ENCODE measurements around the gene CEP350. TPM values are rescaled to one million over a fixed set of nuclear protein-coding genes. Genes with fewer than 3 reads are reported as not detected.

Gene CEP350
- total RNA-seq, 2 donors from 2014 or later = 41.5 to 55.4 TPM

DNA sequence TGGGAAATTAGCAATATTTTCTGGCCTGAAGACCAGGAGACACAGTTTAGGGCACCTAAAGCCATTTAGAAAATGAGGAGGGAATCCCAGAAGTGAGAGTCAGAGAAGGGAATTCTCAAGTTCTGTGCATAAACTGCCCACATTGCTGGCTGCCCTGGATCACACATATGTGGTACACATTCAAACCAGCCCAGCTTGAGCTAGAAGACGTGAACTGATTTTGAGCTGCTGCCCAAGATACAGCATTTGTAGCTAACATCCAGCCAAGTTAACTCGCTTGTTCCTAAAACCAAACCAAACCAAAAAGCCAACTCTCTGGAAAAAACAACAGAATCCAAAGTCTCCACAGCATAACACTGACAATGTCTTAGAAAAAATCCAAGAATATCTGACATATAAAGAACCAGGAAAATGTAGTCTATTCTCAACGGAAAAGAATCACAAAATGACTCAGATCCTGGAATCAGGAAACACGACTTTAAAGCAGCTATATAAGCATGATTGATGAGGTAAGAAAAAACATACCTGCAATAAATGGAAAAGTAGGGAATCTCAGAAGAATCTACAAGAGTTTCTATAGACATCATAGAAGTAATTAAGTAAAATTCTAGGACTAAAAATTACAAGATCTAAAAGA lies 181.8 kb downstream of the CEP350 start:
- Histone ChIP-seq H3K27me3 (no peaks in the 10 kb centered on the region), H3K36me3 (replicated peaks in 1 of 2; ENCODE audit: insufficient read depth in 1 of 2, low read depth in 2 of 2) (no peaks in the 10 kb centered on the region), H3K4me1 (no peaks in the 10 kb centered on the region), H3K27ac (no peak overlapping the region), H3K9me3 (no peaks in the 10 kb centered on the region), H3K4me3 (no peak overlapping the region)
- ATAC-seq = no peak
- intact Hi-C loops (cut with DNase I) = no loop called here
- no peak for TF ChIP-seq POLR2A (IDR thresholded peaks at IDR 0.05)
- TF ChIP-seq, protein P1, sequence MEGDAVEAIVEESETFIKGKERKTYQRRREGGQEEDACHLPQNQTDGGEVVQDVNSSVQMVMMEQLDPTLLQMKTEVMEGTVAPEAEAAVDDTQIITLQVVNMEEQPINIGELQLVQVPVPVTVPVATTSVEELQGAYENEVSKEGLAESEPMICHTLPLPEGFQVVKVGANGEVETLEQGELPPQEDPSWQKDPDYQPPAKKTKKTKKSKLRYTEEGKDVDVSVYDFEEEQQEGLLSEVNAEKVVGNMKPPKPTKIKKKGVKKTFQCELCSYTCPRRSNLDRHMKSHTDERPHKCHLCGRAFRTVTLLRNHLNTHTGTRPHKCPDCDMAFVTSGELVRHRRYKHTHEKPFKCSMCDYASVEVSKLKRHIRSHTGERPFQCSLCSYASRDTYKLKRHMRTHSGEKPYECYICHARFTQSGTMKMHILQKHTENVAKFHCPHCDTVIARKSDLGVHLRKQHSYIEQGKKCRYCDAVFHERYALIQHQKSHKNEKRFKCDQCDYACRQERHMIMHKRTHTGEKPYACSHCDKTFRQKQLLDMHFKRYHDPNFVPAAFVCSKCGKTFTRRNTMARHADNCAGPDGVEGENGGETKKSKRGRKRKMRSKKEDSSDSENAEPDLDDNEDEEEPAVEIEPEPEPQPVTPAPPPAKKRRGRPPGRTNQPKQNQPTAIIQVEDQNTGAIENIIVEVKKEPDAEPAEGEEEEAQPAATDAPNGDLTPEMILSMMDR (IDR thresholded peaks at IDR 0.05) = no peak
- WGBS, 2 donors = 75 to 82% methylated on average over 4 of the region's 4 CpGs
- DNase-seq = no peak

DNA sequence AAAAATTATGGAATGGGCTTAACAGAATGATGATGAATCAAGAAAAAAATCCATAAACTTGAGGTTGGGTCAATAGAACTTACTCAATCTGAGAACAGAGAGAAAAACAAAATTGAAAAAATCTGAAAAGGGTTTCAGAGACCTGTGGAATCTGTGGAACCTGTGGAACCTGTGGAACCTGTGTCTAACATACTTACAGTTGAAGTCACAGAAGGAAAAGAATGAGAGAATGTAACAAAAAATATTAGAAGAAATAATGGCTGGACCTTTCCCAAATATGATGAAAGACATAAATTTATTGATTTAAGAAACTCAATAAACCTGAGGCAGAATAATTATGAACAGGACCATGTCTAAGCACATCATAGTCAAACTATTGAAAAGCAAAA lies 182.4 kb downstream of the CEP350 start:
- intact Hi-C loops (cut with DNase I) = no loop called here
- Histone ChIP-seq H3K4me3 (no peak overlapping the region), H3K9me3 (no peaks in the 10 kb centered on the region), H3K4me1 (no peaks in the 10 kb centered on the region), H3K27ac (no peak overlapping the region), H3K27me3 (no peaks in the 10 kb centered on the region), H3K36me3 (replicated peaks in 1 of 2; ENCODE audit: insufficient read depth in 1 of 2, low read depth in 2 of 2) (no peaks in the 10 kb centered on the region)
- TF ChIP-seq POLR2A (IDR thresholded peaks at IDR 0.05) = no peak
- TF ChIP-seq, protein P1 (IDR thresholded peaks at IDR 0.05) = no peak
- DNase-seq (no peak), ATAC-seq (no peak)

DNA sequence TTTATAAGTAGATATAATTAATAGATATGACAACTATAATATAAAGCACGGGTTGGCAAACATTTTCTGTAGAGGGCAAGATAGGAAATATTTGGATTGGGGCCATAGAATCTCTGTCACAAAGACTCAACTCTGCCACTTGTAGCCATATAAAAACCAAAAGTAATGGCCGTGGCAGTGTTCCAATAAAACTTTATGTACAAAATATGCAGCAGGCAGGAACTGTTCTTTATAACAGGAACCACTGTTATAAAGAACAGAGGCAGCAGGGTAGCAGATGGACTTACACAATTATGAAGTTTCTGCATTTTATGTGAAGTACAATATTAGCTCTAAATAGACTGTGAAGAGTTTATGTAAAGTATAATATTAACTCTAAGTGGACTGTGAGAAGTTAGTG lies 183.2 kb downstream of the CEP350 start:
- no peak for DNase-seq
- no peaks in the 10 kb centered on the region for H3K9me3 ChIP-seq
- TF ChIP-seq, protein P1 (IDR thresholded peaks at IDR 0.05) = no peak
- no peak for TF ChIP-seq POLR2A (IDR thresholded peaks at IDR 0.05)
- H3K36me3 ChIP-seq (replicated peaks in 1 of 2; ENCODE audit: insufficient read depth in 1 of 2, low read depth in 2 of 2) = no peaks in the 10 kb centered on the region
- intact Hi-C loops (cut with DNase I) = no loop called here
- no peak for ATAC-seq
- WGBS, 2 donors = 56 to 62% methylated on average over 2 of the region's 2 CpGs
- H3K27me3 ChIP-seq = no peaks in the 10 kb centered on the region
- no peaks in the 10 kb centered on the region for H3K4me1 ChIP-seq
- H3K27ac ChIP-seq = no peak overlapping the region
- no peak overlapping the region for H3K4me3 ChIP-seq

DNA sequence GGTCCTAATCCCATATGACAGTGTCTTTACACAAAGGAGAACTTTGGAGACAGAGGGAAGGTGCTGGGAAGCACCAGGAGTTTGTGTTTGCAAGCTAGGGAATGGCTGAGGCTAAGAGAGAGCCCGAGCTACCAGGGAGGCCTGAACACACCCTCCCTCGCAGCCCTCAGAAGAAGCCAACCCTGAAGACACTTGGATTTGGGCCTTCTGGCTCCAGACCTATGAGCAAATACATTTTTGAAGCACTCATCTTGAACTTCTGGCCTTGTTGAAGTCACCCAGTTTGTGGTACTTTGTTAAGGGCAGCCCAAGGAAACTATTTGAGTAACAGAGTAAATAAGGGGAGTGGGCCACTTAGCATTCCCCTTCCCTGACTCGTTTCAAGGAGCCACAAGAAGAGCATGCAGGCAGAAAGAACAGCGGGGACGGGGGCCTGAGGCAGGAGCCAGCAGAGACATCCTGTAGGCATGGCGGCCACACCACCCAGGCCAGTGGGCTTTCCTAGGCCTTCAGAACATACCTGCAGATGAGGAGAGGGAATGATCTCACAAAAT lies 186.8 kb downstream of the CEP350 start:
- no peaks in the 10 kb centered on the region for H3K36me3 ChIP-seq (replicated peaks in 1 of 2; ENCODE audit: insufficient read depth in 1 of 2, low read depth in 2 of 2)
- H3K27me3 ChIP-seq = no peaks in the 10 kb centered on the region
- no peak overlapping the region for H3K27ac ChIP-seq
- no peaks in the 10 kb centered on the region for H3K9me3 ChIP-seq
- H3K4me1 ChIP-seq = no peaks in the 10 kb centered on the region
- TF ChIP-seq, protein P1 (IDR thresholded peaks at IDR 0.05) = no peak
- TF ChIP-seq POLR2A (IDR thresholded peaks at IDR 0.05) = no peak
- H3K4me3 ChIP-seq = no peak overlapping the region
- ATAC-seq (no peak), DNase-seq (no peak)
- intact Hi-C loops (cut with DNase I) = no loop called here
- 70 to 78% methylated on average over 6 of the region's 6 CpGs for WGBS, 2 donors

DNA sequence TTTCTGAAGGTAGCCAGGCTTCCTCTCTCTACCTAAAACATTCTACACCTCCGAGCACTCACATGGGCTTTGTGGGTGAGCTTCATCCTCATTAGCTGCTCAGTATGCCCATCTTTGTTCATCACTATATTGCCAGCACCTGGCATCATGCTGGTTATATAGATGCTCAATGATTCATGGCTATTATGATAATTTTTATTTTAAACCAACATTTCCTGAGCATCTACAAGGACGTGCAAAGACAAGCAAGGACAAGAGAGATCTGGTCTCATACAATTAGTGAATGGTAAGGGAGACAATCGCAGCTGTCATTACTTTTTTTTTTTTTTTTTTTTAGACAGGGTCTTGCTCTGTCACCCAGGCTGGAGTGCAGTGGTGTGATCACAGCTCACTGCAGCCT lies 188.7 kb downstream of the CEP350 start:
- no peak overlapping the region for H3K4me3 ChIP-seq
- H3K27me3 ChIP-seq = no peaks in the 10 kb centered on the region
- H3K9me3 ChIP-seq = no peaks in the 10 kb centered on the region
- ATAC-seq = no peak
- intact Hi-C loops (cut with DNase I) = no loop called here
- no peak for DNase-seq
- WGBS, 2 donors = 63 to 76% methylated on average over 3 of the region's 3 CpGs
- no peaks in the 10 kb centered on the region for H3K36me3 ChIP-seq (replicated peaks in 1 of 2; ENCODE audit: insufficient read depth in 1 of 2, low read depth in 2 of 2)
- TF ChIP-seq, protein P1 (IDR thresholded peaks at IDR 0.05) = no peak
- TF ChIP-seq POLR2A (IDR thresholded peaks at IDR 0.05) = no peak
- H3K27ac ChIP-seq = no peak overlapping the region
- H3K4me1 ChIP-seq = no peaks in the 10 kb centered on the region

Data from body of pancreas (tissue), 4 donors.